Common myeloid progenitor, CD34-positive (primary cell): ENCODE results near the gene APBA2.

Source experiments
- CTCF ChIA-PET: fragments of 350-600 bp; sonication (Branson Sonifier 250); formaldehyde crosslinking; loops from one replicate; lab custom pipeline; 2021; ENCODE audit warnings: antibody characterized with exemption; lab: Charles Lee
- POLR2A ChIA-PET: fragments of 350-600 bp; sonication (Branson Sonifier 250); formaldehyde crosslinking; loops from one replicate; lab custom pipeline; 2021; ENCODE audit warnings: antibody characterized with exemption; lab: Charles Lee
- DNase-seq, 3 donors: peaks; one replicate each; pipeline versions ENCODE4 v3.0.0 to v3.0.0-alpha.2; 2013
- H3K27ac ChIP-seq, 2 experiments: 1 replicate in 1 of 2; 2 replicates in 1 of 2; pipeline ENCODE4 v1.7.0; 2013; ENCODE audit warnings: inconsistent platforms in 2 of 2, low read length in 2 of 2, mild to moderate bottlenecking in 2 of 2, low read depth in 1 of 2, moderate library complexity in 1 of 2; ENCODE audit not compliant: severe bottlenecking in 2 of 2, insufficient read depth in 1 of 2, poor library complexity in 1 of 2
- H3K27me3 ChIP-seq, 5 experiments: replicated peaks in 2 of 5; 1 replicate in 3 of 5; 2 replicates in 2 of 5; pipeline versions ENCODE4 v1.6.1 to v1.7.0; 2013; ENCODE audit warnings: low read length in 4 of 5, mild to moderate bottlenecking in 2 of 5, moderate library complexity in 2 of 5, inconsistent platforms in 1 of 5; ENCODE audit not compliant: insufficient read depth in 5 of 5, control insufficient read depth in 4 of 5
- H3K36me3 ChIP-seq, 4 experiments: 1 replicate in 2 of 4; 2 replicates in 2 of 4; pipeline versions ENCODE4 v1.6.1 to v1.7.0; 2013; ENCODE audit warnings: low read length in 3 of 4, control low read depth in 1 of 4, mild to moderate bottlenecking in 1 of 4; ENCODE audit not compliant: control insufficient read depth in 4 of 4, insufficient read depth in 4 of 4
- H3K4me1 ChIP-seq, 4 experiments: 1 replicate in 3 of 4; 2 replicates in 1 of 4; pipeline versions ENCODE4 v1.6.1 to v1.7.1; 2013; ENCODE audit warnings: low read length in 3 of 4, mild to moderate bottlenecking in 3 of 4, control low read depth in 1 of 4, inconsistent platforms in 1 of 4, moderate library complexity in 1 of 4; ENCODE audit not compliant: control insufficient read depth in 4 of 4, insufficient read depth in 4 of 4; ENCODE audit errors: control extremely low read depth in 1 of 4
- H3K4me3 ChIP-seq, 7 experiments: 1 replicate in 4 of 7; 2 replicates in 3 of 7; pipeline versions ENCODE4 v1.5.1 to v1.7.0; 2013; ENCODE audit warnings: mild to moderate bottlenecking in 7 of 7, low read length in 6 of 7, moderate library complexity in 6 of 7, inconsistent platforms in 2 of 7, low read depth in 2 of 7, control low read depth in 1 of 7; ENCODE audit not compliant: insufficient read depth in 4 of 7, control insufficient read depth in 1 of 7; ENCODE audit errors: extremely low read depth in 1 of 7
- H3K9me3 ChIP-seq, 5 experiments: 1 replicate in 4 of 5; 2 replicates in 1 of 5; pipeline versions ENCODE4 v1.6.1 to v1.7.1; 2013; ENCODE audit warnings: low read length in 4 of 5, mild to moderate bottlenecking in 2 of 5, inconsistent platforms in 1 of 5, low read depth in 1 of 5, moderate library complexity in 1 of 5; ENCODE audit not compliant: control insufficient read depth in 4 of 5, insufficient read depth in 2 of 5; ENCODE audit errors: control extremely low read depth in 1 of 5
- WGBS: methylation state at CpG from one replicate; pipeline ENCODE4 v1.1.5; 2013; ENCODE audit not compliant: insufficient coverage; 5-methylcytosine and 5-hydroxymethylcytosine counted together

APBA2 gene

DNA sequence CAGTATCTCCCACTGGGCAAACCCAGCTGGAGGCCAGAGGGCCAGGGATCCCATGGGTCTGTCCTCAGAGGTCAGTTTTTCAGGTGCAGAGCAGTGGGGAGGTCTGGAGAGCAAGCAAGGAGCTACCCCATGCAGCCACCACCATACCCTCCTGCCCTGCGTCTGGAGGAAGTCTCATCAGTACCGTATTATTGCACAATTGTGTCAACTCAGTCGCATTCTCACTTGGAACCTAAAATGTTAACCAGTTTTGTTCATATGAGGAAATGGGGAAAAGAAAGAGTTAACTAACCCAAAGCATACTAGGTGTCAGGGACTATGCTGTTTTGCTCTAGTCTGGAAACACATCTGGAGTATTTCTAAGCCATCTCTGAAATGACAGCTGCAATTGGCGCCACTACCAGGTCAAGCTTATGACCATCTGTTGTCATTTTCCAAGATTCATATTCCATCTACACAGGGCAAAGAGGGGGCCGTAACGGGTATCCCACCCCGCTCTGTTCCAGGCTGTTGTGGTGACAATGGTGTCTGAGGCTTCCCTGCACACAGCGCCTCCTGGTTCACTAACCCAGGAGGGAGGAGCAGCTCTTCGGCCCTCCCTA, 16.9 kb upstream of the APBA2 start:
- 97% methylated on average over 4 of the region's 9 CpGs for WGBS
- ChIA-PET CTCF (no interaction called here), POLR2A (no interaction called here)
- no peaks in the 10 kb centered on the region for H3K36me3 ChIP-seq
- H3K27ac ChIP-seq: no peak overlapping the region
- H3K9me3 ChIP-seq: peaks cover 0 to 5% (median 0%) of the 10 kb centered on the region in 5 experiments
- no peak overlapping the region for H3K4me3 ChIP-seq
- no peaks in the 10 kb centered on the region for H3K4me1 ChIP-seq
- DNase-seq: no peak
- no peaks in the 10 kb centered on the region for H3K27me3 ChIP-seq

DNA sequence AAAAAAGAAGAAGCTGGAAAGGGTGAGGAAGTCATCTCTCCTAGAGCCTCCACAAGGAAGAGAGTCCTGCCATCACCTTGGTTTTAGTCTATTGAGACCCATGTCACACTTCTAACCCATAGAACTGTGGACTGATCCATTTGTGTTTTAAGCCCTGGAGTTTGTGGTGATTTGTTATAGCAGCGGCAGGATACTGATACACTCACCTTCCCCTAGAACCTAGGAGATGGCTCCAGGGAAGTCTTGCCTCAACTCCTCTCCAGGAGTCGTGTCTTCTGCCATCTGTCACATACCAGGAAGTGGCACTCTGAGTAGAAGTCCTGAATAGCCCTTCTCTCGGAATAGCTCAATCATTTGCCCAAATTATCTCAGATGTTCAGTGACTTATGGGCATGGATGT, 14.6 kb upstream of the APBA2 start:
- no peak for DNase-seq
- ChIA-PET POLR2A (no interaction called here), CTCF (interaction anchor here (1.0 kb wide), 1 partner anchor 9 kb away, joined by 5 read pairs; no protein-coding TSS in a partner anchor)
- 95% methylated on average over 2 of the region's 3 CpGs for WGBS
- Histone ChIP-seq H3K4me3 (no peak overlapping the region), H3K27ac (no peak overlapping the region), H3K27me3 (no peaks in the 10 kb centered on the region), H3K4me1 (no peaks in the 10 kb centered on the region), H3K36me3 (no peaks in the 10 kb centered on the region), H3K9me3 (peaks cover 0 to 5% (median 0%) of the 10 kb centered on the region in 5 experiments)

DNA sequence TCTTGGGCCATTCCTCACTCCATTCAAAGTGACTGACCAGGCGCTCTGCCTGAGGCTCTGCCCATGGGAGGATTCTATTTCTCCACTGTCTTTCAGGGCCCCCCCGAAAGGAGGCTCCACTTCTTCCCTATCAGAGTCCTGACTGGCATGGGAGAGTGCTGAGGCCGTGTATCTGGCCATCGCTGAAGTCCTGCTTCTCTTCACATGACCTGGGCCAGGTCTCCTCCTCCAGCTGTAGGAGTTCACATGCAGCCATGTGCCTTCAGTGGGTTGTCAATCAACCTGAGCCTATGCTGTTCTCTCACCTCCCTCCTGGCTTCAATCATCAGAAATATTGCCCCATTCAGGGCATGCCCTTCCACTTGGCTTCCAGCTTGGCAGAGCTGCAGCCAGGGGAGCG, 12.8 kb upstream of the APBA2 start:
- no peak overlapping the region for H3K4me3 ChIP-seq
- no peak overlapping the region for H3K27ac ChIP-seq
- no peaks in the 10 kb centered on the region for H3K4me1 ChIP-seq
- peaks cover 0 to 4% (median 0%) of the 10 kb centered on the region in 5 experiments for H3K27me3 ChIP-seq
- no peaks in the 10 kb centered on the region for H3K36me3 ChIP-seq
- H3K9me3 ChIP-seq: peaks cover 0 to 5% (median 0%) of the 10 kb centered on the region in 5 experiments
- ChIA-PET CTCF (interaction anchor here (1.3 kb wide), 1 partner anchor 11 kb away, joined by 3 read pairs; no protein-coding TSS in a partner anchor), POLR2A (no interaction called here)
- DNase-seq: no peak
- WGBS: 93% methylated on average over 5 of the region's 5 CpGs

DNA sequence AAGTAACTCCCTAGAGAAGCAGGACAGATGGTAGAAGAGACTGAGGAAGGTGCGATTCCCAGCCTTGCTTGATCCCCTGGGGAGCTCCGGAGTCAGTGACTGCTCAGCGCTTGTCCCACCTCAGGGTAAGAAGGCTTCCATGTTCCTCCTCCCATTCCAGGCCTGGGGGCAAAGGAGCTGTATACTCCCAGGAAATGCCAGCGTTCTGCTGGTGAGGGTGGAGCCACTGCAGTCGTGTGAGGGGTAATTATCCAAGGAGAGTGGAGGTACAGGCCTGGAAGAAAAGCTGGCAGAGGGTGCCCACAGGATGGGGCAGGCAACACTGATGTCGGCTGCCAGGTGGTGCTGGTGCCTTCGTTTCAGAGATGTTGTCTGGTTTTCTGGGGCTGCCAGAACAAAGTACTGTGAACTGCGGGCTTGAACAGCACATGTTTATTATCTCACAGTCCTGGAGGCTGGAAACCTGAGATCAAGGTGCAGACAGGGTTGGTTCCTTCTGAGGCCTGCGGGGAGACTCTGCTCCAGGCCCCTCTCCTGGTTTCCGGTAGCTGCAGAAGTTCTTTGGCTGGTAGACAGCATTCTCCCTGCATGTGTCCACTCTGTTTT, 12.1 kb upstream of the APBA2 start:
- CTCF ChIA-PET: interaction anchor here (0.9 to 1.3 kb wide), 2 partner anchors 12 to 30 kb away, joined by 3 to 4 read pairs; no protein-coding TSS in a partner anchor
- POLR2A ChIA-PET: no interaction called here
- H3K36me3 ChIP-seq: no peaks in the 10 kb centered on the region
- DNase-seq: peak in 1 of 3 donors; percentile 5
- H3K27me3 ChIP-seq: peaks cover 0 to 4% (median 0%) of the 10 kb centered on the region in 5 experiments
- 89% methylated on average over 10 of the region's 10 CpGs for WGBS
- H3K9me3 ChIP-seq: peaks cover 0 to 5% (median 0%) of the 10 kb centered on the region in 5 experiments
- H3K4me1 ChIP-seq: no peaks in the 10 kb centered on the region
- H3K4me3 ChIP-seq: no peak overlapping the region
- no peak overlapping the region for H3K27ac ChIP-seq

DNA sequence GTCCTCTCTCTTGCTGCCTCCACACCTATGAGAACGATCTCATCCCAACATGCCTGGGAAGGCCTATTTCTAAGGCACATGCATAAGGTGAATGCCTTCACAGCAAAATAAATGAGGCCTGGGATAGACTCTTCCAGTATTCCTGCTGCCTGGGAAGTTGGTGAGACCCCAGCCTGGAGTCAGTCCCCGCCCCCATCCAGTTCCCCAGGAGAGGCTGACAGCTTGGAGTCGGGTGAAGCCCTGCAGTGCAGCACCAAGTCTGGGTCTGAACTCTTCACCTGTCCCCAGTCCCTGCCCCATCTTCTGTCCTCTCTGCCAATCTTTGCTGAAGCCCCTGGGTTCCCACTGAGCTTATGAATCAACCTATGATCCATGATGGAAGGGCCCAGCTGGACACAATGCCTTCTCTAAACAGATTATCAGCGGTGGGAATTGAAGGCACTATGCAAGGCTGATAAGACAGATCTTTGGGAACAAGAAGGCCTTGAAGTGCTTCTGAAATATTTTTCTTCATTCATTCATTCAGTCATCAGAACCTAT, 10.2 kb upstream of the APBA2 start:
- 100% methylated on average over 3 of the region's 4 CpGs for WGBS
- Histone ChIP-seq H3K4me1 (no peaks in the 10 kb centered on the region), H3K27ac (no peak overlapping the region), H3K36me3 (no peaks in the 10 kb centered on the region), H3K27me3 (peaks cover 0 to 4% (median 0%) of the 10 kb centered on the region in 5 experiments), H3K4me3 (no peak overlapping the region), H3K9me3 (peaks cover 0 to 5% (median 0%) of the 10 kb centered on the region in 5 experiments)
- ChIA-PET POLR2A (no interaction called here), CTCF (no interaction called here)
- no peak for DNase-seq

DNA sequence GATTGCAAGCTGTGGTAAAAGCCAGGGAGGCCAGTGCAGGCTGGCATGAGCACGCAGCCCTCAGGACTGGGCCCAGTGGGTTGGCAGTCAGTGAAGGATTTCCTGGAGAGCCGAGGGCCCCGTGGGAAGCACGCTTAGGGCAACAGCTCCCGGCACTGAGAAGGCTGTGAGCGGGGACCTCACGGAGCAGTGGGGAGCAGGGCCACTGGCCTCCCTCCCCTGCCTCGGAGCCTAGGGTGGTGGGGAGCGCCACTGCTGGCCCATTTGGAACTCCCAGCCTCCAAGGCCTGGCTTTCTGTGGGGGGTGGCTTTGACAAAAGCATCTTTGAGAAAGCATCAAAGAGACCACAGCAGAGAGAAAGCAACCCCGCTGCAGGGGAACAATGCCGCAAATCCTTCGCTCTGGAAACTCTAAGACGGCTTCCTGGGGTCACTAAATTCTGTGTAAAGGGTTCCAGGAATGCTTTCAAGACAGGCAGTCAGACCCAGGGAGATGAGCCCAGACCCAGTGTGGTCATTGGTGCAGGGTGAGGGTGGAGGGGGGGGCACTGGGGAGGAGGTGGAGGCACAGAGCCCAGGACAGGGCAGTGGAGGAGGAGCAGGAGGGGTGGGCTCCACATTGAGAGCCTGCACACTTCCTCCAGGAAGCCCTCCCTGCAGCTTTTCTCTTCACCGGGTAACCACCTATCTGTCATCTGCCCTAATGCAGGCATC, 9.5 kb upstream of the APBA2 start:
- H3K36me3 ChIP-seq: no peaks in the 10 kb centered on the region
- no peaks in the 10 kb centered on the region for H3K4me1 ChIP-seq
- H3K4me3 ChIP-seq: no peak overlapping the region
- no peak overlapping the region for H3K27ac ChIP-seq
- DNase-seq: no peak
- ChIA-PET CTCF (no interaction called here), POLR2A (no interaction called here)
- H3K9me3 ChIP-seq: peaks cover 0 to 5% (median 0%) of the 10 kb centered on the region in 5 experiments
- WGBS: 94% methylated on average over 11 of the region's 14 CpGs
- H3K27me3 ChIP-seq: peaks cover 0 to 4% (median 0%) of the 10 kb centered on the region in 5 experiments
